Measurements from ENCODE around the gene KIAA0753.
"Not testable (repeated sequence)": the region's sequence is repeated elsewhere in the genome, so short reads cannot be mapped to it uniquely, and the experiment has no call there.

- TF ChIP-seq CTCF (conservative IDR thresholded peaks at IDR 0.05; ENCODE audit: low read depth, low read length); EZH2 (IDR thresholded peaks at IDR 0.05; ENCODE audit: low read length, unreplicated experiment); EZH2phosphoT487 (IDR thresholded peaks at IDR 0.05; ENCODE audit: borderline replicate concordance, low read length): not testable (repeated sequence)
These were observed 22.7 kb upstream of the KIAA0753 start for GRCh38 chr17:6663200-6663599.
